C4-2B (cell line): ENCODE results near the gene KYNU.

Experiments
- ZFX ChIP-seq: fragments of 450-650 bp; IDR thresholded peaks from 2 replicates; pipeline ENCODE4 v1.6.1; 2017
- TF ChIP-seq, protein P1 (sequence below): fragments of 450-650 bp; conservative IDR thresholded peaks from 2 replicates; pipeline ENCODE4 v1.5.1; 2017; ENCODE audit warnings: mild to moderate bottlenecking

DNA sequence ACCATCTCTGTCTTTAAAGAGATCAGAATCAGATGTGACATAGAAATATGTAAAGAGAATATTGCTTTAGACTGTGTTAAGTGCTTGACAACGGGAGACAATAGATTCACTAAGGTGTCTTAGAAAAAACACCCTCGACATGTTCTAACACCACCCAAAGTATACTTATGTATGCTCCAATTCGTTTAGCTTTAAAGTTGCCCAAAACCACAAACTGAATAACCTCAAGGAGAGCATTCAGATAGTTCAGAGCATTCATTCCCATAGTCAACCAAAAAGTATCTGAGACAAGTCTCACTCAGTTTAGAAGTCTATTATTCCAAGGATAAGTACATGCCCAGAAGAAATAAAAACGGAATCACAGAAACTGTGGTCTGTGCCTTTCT lies 96.4 kb downstream of the KYNU start:
- TF ChIP-seq, protein P1, sequence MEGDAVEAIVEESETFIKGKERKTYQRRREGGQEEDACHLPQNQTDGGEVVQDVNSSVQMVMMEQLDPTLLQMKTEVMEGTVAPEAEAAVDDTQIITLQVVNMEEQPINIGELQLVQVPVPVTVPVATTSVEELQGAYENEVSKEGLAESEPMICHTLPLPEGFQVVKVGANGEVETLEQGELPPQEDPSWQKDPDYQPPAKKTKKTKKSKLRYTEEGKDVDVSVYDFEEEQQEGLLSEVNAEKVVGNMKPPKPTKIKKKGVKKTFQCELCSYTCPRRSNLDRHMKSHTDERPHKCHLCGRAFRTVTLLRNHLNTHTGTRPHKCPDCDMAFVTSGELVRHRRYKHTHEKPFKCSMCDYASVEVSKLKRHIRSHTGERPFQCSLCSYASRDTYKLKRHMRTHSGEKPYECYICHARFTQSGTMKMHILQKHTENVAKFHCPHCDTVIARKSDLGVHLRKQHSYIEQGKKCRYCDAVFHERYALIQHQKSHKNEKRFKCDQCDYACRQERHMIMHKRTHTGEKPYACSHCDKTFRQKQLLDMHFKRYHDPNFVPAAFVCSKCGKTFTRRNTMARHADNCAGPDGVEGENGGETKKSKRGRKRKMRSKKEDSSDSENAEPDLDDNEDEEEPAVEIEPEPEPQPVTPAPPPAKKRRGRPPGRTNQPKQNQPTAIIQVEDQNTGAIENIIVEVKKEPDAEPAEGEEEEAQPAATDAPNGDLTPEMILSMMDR = no peak
- TF ChIP-seq ZFX = no peak
